ENCODE results near the gene TRAP1.

- TF ChIP-seq, protein P1, sequence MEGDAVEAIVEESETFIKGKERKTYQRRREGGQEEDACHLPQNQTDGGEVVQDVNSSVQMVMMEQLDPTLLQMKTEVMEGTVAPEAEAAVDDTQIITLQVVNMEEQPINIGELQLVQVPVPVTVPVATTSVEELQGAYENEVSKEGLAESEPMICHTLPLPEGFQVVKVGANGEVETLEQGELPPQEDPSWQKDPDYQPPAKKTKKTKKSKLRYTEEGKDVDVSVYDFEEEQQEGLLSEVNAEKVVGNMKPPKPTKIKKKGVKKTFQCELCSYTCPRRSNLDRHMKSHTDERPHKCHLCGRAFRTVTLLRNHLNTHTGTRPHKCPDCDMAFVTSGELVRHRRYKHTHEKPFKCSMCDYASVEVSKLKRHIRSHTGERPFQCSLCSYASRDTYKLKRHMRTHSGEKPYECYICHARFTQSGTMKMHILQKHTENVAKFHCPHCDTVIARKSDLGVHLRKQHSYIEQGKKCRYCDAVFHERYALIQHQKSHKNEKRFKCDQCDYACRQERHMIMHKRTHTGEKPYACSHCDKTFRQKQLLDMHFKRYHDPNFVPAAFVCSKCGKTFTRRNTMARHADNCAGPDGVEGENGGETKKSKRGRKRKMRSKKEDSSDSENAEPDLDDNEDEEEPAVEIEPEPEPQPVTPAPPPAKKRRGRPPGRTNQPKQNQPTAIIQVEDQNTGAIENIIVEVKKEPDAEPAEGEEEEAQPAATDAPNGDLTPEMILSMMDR (IDR thresholded peaks at IDR 0.05) = no peak
- no peak for TF ChIP-seq POLR2A (IDR thresholded peaks at IDR 0.05)
These were observed 19.9 kb upstream of the TRAP1 start for GRCh38 chr16:3737181-3737580.

Data from body of pancreas (tissue), 4 donors.